T follicular helper cell (primary cell): Measurements from ENCODE around the gene C11orf54.
"Not testable (repeated sequence)": the region's sequence is repeated elsewhere in the genome, so short reads cannot be mapped to it uniquely, and the experiment has no call there.

Source experiments
- DNase-seq: peaks from one replicate; pipeline ENCODE4 v3.0.0-alpha.2; 2020; ENCODE audit warnings: low read depth

The C11orf54 gene

GRCh38 chr11:93734427-93735222 lies 6.8 kb upstream of the C11orf54 start:
- DNase-seq: no peak

GRCh38 chr11:93735627-93736026 lies 5.8 kb upstream of the C11orf54 start:
- no peak for DNase-seq

- DNase-seq: no peak
These were observed 5.3 kb upstream of the C11orf54 start for GRCh38 chr11:93736129-93736528.

- no peak for DNase-seq
These were observed 3.4 kb upstream of the C11orf54 start for GRCh38 chr11:93737904-93738612.

- no peak for DNase-seq
These were observed 2.8 kb upstream of the C11orf54 start for GRCh38 chr11:93738647-93739081.

GRCh38 chr11:93740031-93740729 lies 1.3 kb upstream of the C11orf54 start:
- DNase-seq: peak; percentile 6

GRCh38 chr11:93740730-93741093 lies 760 bp upstream of the C11orf54 start:
- DNase-seq: peak; percentile 40

GRCh38 chr11:93741882-93742226 lies 382 bp downstream of the C11orf54 start:
- DNase-seq: no peak

GRCh38 chr11:93743291-93743690 lies 1.8 kb downstream of the C11orf54 start:
- DNase-seq: no peak

- no peak for DNase-seq
These were observed 3.2 kb downstream of the C11orf54 start for GRCh38 chr11:93744669-93745004.

GRCh38 chr11:93745005-93745755 lies 3.7 kb downstream of the C11orf54 start:
- DNase-seq: not testable (repeated sequence)

- no peak for DNase-seq
These were observed 4.6 kb downstream of the C11orf54 start for GRCh38 chr11:93746101-93746500.

- DNase-seq: no peak
These were observed 5.7 kb downstream of the C11orf54 start for GRCh38 chr11:93747122-93747521.

- no peak for DNase-seq
These were observed 9.5 kb downstream of the C11orf54 start for GRCh38 chr11:93751001-93751400.

- no peak for DNase-seq
These were observed 11.8 kb downstream of the C11orf54 start for GRCh38 chr11:93753241-93753640.

- DNase-seq: no peak
These were observed 15.3 kb downstream of the C11orf54 start for GRCh38 chr11:93756748-93757147.

GRCh38 chr11:93757301-93757700 lies 15.8 kb downstream of the C11orf54 start:
- no peak for DNase-seq

GRCh38 chr11:93757924-93758865 lies 16.7 kb downstream of the C11orf54 start:
- no peak for DNase-seq

GRCh38 chr11:93759123-93759522 lies 17.7 kb downstream of the C11orf54 start:
- DNase-seq: not testable (repeated sequence)

GRCh38 chr11:93761910-93762309 lies 20.4 kb downstream of the C11orf54 start:
- no peak for DNase-seq

- no peak for DNase-seq
These were observed 24.1 kb downstream of the C11orf54 start for GRCh38 chr11:93765551-93765950.
